PFSK-1 (cell line): ENCODE results near the gene GABRB1.

Experiments
- POLR2AphosphoS5 ChIP-seq: IDR thresholded peaks from 2 replicates; pipeline ENCODE4 v1.6.1; 2012; ENCODE audit warnings: low read depth, mild to moderate bottlenecking, control low read depth, low read length, moderate library complexity
- REST ChIP-seq, 2 experiments: IDR thresholded peaks; 2 replicates each; pipeline versions ENCODE4 v1.6.1 to v1.8.0; 2011 to 2012; ENCODE audit warnings: low read depth in 2 of 2, low read length in 2 of 2, control low read depth in 1 of 2, inconsistent platforms in 1 of 2, mild to moderate bottlenecking in 1 of 2, moderate library complexity in 1 of 2; ENCODE audit not compliant: insufficient read depth in 1 of 2
- SIN3A ChIP-seq: IDR thresholded peaks from 2 replicates; pipeline ENCODE4 v1.6.1; 2012; ENCODE audit warnings: mild to moderate bottlenecking, low read length, moderate library complexity, borderline replicate concordance; ENCODE audit not compliant: insufficient read depth

- TF ChIP-seq POLR2AphosphoS5 = no peak
- no peak for TF ChIP-seq SIN3A
- TF ChIP-seq REST (IDR thresholded peaks at IDR 0.05; ENCODE audit: insufficient read depth in 1 of 2, low read depth in 2 of 2, low read length in 2 of 2) = no peak
These were observed 420.3 kb downstream of the GABRB1 start for GRCh38 chr4:47451657-47452056.
